Measurements from ENCODE around the gene PTPRE. TPM values are rescaled to one million over a fixed set of nuclear protein-coding genes. Genes with fewer than 3 reads are reported as not detected.

PTPRE gene
- total and polyA plus RNA-seq, 9 donors, result 2.1 to 15.5 (median 6.9) TPM

DNA sequence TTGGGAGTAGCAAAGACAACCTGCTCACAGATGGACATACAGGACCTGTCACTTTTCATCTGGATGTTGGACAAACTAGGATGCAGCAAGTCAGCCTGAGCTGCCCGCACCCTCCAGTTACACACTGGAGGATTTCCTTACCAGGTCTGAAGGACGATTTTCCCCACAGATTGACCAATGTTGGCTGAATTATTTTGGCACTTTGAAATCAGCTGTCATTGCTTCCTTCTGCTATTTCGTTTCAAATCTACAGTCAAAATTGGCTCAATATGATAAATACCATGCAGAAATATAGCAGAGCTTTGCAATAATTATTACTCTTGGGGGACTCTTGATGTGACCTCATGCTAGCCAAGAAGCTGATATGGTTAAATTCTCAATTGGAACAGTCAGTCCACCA, 16.7 kb upstream of the PTPRE start:
- Histone ChIP-seq H3K4me1 (ENCODE audit: insufficient read depth) (peaks cover 2% of the 10 kb centered on the region), H3K27ac (no peak overlapping the region), H3K4me3 (no peak overlapping the region), H3K27me3 (no peaks in the 10 kb centered on the region), H3K36me3 (no peaks in the 10 kb centered on the region), H3K9me3 (no peaks in the 10 kb centered on the region)
- intact Hi-C loops (cut with DNase I), result no loop called here
- no peak for DNase-seq
- TF ChIP-seq EP300 (IDR thresholded peaks at IDR 0.05) (no peak), POLR2A (IDR thresholded peaks at IDR 0.05) (no peak)
- TF ChIP-seq, protein P1, sequence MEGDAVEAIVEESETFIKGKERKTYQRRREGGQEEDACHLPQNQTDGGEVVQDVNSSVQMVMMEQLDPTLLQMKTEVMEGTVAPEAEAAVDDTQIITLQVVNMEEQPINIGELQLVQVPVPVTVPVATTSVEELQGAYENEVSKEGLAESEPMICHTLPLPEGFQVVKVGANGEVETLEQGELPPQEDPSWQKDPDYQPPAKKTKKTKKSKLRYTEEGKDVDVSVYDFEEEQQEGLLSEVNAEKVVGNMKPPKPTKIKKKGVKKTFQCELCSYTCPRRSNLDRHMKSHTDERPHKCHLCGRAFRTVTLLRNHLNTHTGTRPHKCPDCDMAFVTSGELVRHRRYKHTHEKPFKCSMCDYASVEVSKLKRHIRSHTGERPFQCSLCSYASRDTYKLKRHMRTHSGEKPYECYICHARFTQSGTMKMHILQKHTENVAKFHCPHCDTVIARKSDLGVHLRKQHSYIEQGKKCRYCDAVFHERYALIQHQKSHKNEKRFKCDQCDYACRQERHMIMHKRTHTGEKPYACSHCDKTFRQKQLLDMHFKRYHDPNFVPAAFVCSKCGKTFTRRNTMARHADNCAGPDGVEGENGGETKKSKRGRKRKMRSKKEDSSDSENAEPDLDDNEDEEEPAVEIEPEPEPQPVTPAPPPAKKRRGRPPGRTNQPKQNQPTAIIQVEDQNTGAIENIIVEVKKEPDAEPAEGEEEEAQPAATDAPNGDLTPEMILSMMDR (IDR thresholded peaks at IDR 0.05), result no peak
- WGBS, 3 donors, result 75 to 76% (median 75%) methylated on average over 3 of the region's 3 CpGs

DNA sequence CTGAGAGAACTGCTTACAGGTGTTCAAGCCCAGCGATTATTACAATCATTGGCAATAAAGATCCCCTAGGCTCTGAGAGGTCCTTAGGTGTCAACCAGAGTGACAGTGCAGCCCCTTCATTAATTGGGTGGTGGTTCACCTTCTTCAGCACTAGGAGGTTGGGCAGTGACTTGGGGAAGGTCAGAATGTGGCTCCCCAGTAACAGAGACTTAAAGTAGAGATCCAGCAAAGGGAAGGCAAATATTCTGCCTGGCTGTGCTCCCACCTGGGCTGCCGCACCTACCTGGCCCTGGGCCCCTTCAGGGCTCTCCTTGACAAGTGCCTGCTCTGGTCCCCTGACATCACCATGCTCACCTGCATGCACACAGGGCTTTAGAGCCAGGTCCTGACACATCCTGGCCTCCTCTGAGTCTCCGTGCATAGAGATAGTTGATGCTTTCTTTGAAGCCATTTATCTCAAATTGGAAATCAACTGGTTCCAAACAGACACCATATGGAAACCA, 16.0 kb upstream of the PTPRE start:
- DNase-seq, result no peak
- intact Hi-C loops (cut with DNase I), result no loop called here

DNA sequence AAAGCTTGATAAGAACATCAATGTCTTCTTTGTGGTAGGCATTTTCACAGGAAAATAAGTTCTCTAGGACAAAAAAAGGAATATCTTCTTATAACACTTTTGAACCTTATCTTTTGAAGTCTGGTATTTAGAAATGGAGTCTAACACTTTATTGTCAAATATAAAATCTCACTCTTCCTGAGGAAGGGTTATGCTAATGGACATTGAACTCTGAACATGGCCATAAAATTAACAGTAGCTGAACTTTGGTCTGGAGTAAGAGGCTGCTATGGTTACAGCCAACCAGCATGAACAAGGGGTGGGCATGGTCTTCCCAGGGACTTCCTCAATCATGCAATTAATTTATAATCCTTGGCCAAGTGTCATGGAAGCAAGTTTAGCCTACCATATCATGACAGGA, 14.2 kb upstream of the PTPRE start, which contains the start of gene CLRN3:
TSS of gene CLRN3 (minus strand) at position 199 of the 400 bp plus-strand sequence. CDS start at position 42, 157 bp downstream.
- Histone ChIP-seq H3K4me3 (no peak within 1 kb of the TSS), H3K9me3 (no peaks in the 10 kb centered on the region), H3K27me3 (no peaks in the 10 kb centered on the region), H3K4me1 (ENCODE audit: insufficient read depth) (peaks cover under 1% of the 10 kb centered on the region), H3K36me3 (no peaks in the 10 kb centered on the region), H3K27ac (no peak within 1 kb of the TSS)
- no peak for DNase-seq
- TF ChIP-seq EP300 (IDR thresholded peaks at IDR 0.05) (no peak), POLR2A (IDR thresholded peaks at IDR 0.05) (no peak)
- TF ChIP-seq, protein P1 (IDR thresholded peaks at IDR 0.05), result no peak
- intact Hi-C loops (cut with DNase I), result no loop called here

More for the DNA sequence above, 16.0 kb upstream of the PTPRE start:
- no peak overlapping the region for H3K4me3 ChIP-seq
- no peaks in the 10 kb centered on the region for H3K27me3 ChIP-seq
- peaks cover 2% of the 10 kb centered on the region for H3K4me1 ChIP-seq (ENCODE audit: insufficient read depth)
- TF ChIP-seq EP300 (IDR thresholded peaks at IDR 0.05) (no peak), POLR2A (IDR thresholded peaks at IDR 0.05) (no peak)
- TF ChIP-seq, protein P1 (IDR thresholded peaks at IDR 0.05), result no peak
- no peaks in the 10 kb centered on the region for H3K9me3 ChIP-seq
- no peaks in the 10 kb centered on the region for H3K36me3 ChIP-seq
- H3K27ac ChIP-seq, result no peak overlapping the region
- 79 to 87% (median 86%) methylated on average over 3 of the region's 3 CpGs for WGBS, 3 donors

- no peak overlapping the region for H3K27ac ChIP-seq
- no peaks in the 10 kb centered on the region for H3K36me3 ChIP-seq
- intact Hi-C loops (cut with DNase I), result no loop called here
- TF ChIP-seq POLR2A (IDR thresholded peaks at IDR 0.05) (no peak), EP300 (IDR thresholded peaks at IDR 0.05) (no peak)
- TF ChIP-seq, protein P1 (IDR thresholded peaks at IDR 0.05), result no peak
- 92 to 96% (median 95%) methylated on average over 1 of the region's 1 CpG for WGBS, 3 donors
- DNase-seq, result no peak
- H3K9me3 ChIP-seq, result no peaks in the 10 kb centered on the region
- no peaks in the 10 kb centered on the region for H3K4me1 ChIP-seq (ENCODE audit: insufficient read depth)
- no peaks in the 10 kb centered on the region for H3K27me3 ChIP-seq
- no peak overlapping the region for H3K4me3 ChIP-seq
Measured at GRCh38 chr10:127894146-127894545, 12.8 kb upstream of the PTPRE start.
